Measurements from ENCODE around the gene ENO4. TPM values are rescaled to one million over a fixed set of nuclear protein-coding genes. Genes with fewer than 3 reads are reported as not detected.

Gene ENO4
- total RNA-seq, 1 experiment from 2014 or later = not detected

GRCh38 chr10:116918583-116918982 lies 69.3 kb downstream of the ENO4 start:
- POLR2A ChIA-PET = no interaction called here
- H3K27me3 ChIP-seq (replicated peaks; ENCODE audit: control insufficient read depth, insufficient read depth, low read length) = no peaks in the 10 kb centered on the region
- TF ChIP-seq CTCF (IDR thresholded peaks at IDR 0.05; ENCODE audit: insufficient read depth in 1 of 2, low read depth in 1 of 2, low read length in 1 of 2, severe bottlenecking in 1 of 2, unreplicated experiment in 1 of 2) = no peak
- H3K36me3 ChIP-seq (ENCODE audit: control insufficient read depth, insufficient read depth, low read length) = peaks cover 3% of the 10 kb centered on the region
- intact Hi-C loops (cut with micrococcal nuclease; ENCODE audit: unreplicated experiment) = no loop called here
- Mint-ChIP-seq H3K4me1 (ENCODE audit: low read depth, unreplicated experiment) (no peaks in the 10 kb centered on the region), H3K9me3 (ENCODE audit: unreplicated experiment) (no peaks in the 10 kb centered on the region), H3K27me3 (ENCODE audit: insufficient read depth, unreplicated experiment) (no peaks in the 10 kb centered on the region), H3K4me3 (ENCODE audit: unreplicated experiment) (no peak overlapping the region), H3K36me3 (ENCODE audit: insufficient read depth, unreplicated experiment) (peaks cover 70% of the 10 kb centered on the region), H3K27ac (ENCODE audit: unreplicated experiment) (no peak overlapping the region)
- no peaks in the 10 kb centered on the region for H3K9me3 ChIP-seq
- H3K4me3 ChIP-seq (ENCODE audit: low read depth, low read length) = no peak overlapping the region
- H3K4me1 ChIP-seq = no peaks in the 10 kb centered on the region
- CTCF ChIA-PET = no interaction called here
- DNase-seq = no peak
- no TSS peak for BruUV-seq (replicated peaks)

- intact Hi-C loops (cut with micrococcal nuclease; ENCODE audit: unreplicated experiment) = no loop called here
- TF ChIP-seq CTCF (IDR thresholded peaks at IDR 0.05; ENCODE audit: insufficient read depth in 1 of 2, low read depth in 1 of 2, low read length in 1 of 2, severe bottlenecking in 1 of 2, unreplicated experiment in 1 of 2) = no peak
- H3K9me3 ChIP-seq = no peaks in the 10 kb centered on the region
- BruUV-seq (replicated peaks) = no TSS peak
- POLR2A ChIA-PET = no interaction called here
- peaks cover 3% of the 10 kb centered on the region for H3K36me3 ChIP-seq (ENCODE audit: control insufficient read depth, insufficient read depth, low read length)
- H3K27me3 ChIP-seq (replicated peaks; ENCODE audit: control insufficient read depth, insufficient read depth, low read length) = no peaks in the 10 kb centered on the region
- no peaks in the 10 kb centered on the region for H3K27me3 Mint-ChIP-seq (ENCODE audit: insufficient read depth, unreplicated experiment)
- CTCF ChIA-PET = no interaction called here
- H3K36me3 Mint-ChIP-seq (ENCODE audit: insufficient read depth, unreplicated experiment) = peaks cover 70% of the 10 kb centered on the region
- H3K9me3 Mint-ChIP-seq (ENCODE audit: unreplicated experiment) = no peaks in the 10 kb centered on the region
- H3K27ac Mint-ChIP-seq (ENCODE audit: unreplicated experiment) = no peak overlapping the region
- H3K4me1 ChIP-seq = no peaks in the 10 kb centered on the region
- DNase-seq = no peak
- H3K4me3 Mint-ChIP-seq (ENCODE audit: unreplicated experiment) = no peak overlapping the region
- H3K4me3 ChIP-seq (ENCODE audit: low read depth, low read length) = no peak overlapping the region
- no peaks in the 10 kb centered on the region for H3K4me1 Mint-ChIP-seq (ENCODE audit: low read depth, unreplicated experiment)
These were observed 69.9 kb downstream of the ENO4 start for GRCh38 chr10:116919164-116919563.

- Histone ChIP-seq H3K9me3 (no peaks in the 10 kb centered on the region), H3K36me3 (ENCODE audit: control insufficient read depth, insufficient read depth, low read length) (peaks cover 1% of the 10 kb centered on the region), H3K4me3 (ENCODE audit: low read depth, low read length) (no peak overlapping the region), H3K27me3 (replicated peaks; ENCODE audit: control insufficient read depth, insufficient read depth, low read length) (no peaks in the 10 kb centered on the region), H3K4me1 (no peaks in the 10 kb centered on the region)
- Mint-ChIP-seq H3K9me3 (ENCODE audit: unreplicated experiment) (no peaks in the 10 kb centered on the region), H3K4me3 (ENCODE audit: unreplicated experiment) (no peak overlapping the region), H3K27me3 (ENCODE audit: insufficient read depth, unreplicated experiment) (no peaks in the 10 kb centered on the region), H3K27ac (ENCODE audit: unreplicated experiment) (no peak overlapping the region), H3K36me3 (ENCODE audit: insufficient read depth, unreplicated experiment) (peaks cover 70% of the 10 kb centered on the region), H3K4me1 (ENCODE audit: low read depth, unreplicated experiment) (no peaks in the 10 kb centered on the region)
- POLR2A ChIA-PET = no interaction called here
- no peak for DNase-seq
- no TSS peak for BruUV-seq (replicated peaks)
- CTCF ChIA-PET = no interaction called here
- intact Hi-C loops (cut with micrococcal nuclease; ENCODE audit: unreplicated experiment) = no loop called here
- TF ChIP-seq CTCF (IDR thresholded peaks at IDR 0.05; ENCODE audit: insufficient read depth in 1 of 2, low read depth in 1 of 2, low read length in 1 of 2, severe bottlenecking in 1 of 2, unreplicated experiment in 1 of 2) = no peak
These were observed 70.4 kb downstream of the ENO4 start for GRCh38 chr10:116919706-116920105.
